HG02798 (cell line): ENCODE measurements around the gene BRI3.

ENCODE experiments used
- ATAC-seq: cut with Tn5 transposase; IDR thresholded peaks from one replicate; pipeline ENCODE4 v1.9.1; 2021; ENCODE audit warnings: mild to moderate bottlenecking; ENCODE audit not compliant: unreplicated experiment, poor library complexity

Gene BRI3

GRCh38 chr7:98280791-98281756 is at the start of gene BRI3:
Gene BRI3, plus strand, starts transcription at chr7:98281686. Its CDS starts 110 bp downstream, at chr7:98281796.
- ATAC-seq, result peak; percentile 83

GRCh38 chr7:98232263-98232585 is 49.3 kb upstream of the BRI3 start:
- ATAC-seq, result no peak

- no peak for ATAC-seq
These were observed 48.7 kb upstream of the BRI3 start for GRCh38 chr7:98232799-98233198.

GRCh38 chr7:98233219-98234070 is 48.0 kb upstream of the BRI3 start:
- no peak for ATAC-seq

GRCh38 chr7:98234429-98235147 is 46.9 kb upstream of the BRI3 start:
- no peak for ATAC-seq

GRCh38 chr7:98235901-98236300 is 45.6 kb upstream of the BRI3 start:
- no peak for ATAC-seq

- ATAC-seq, result no peak
These were observed 44.9 kb upstream of the BRI3 start for GRCh38 chr7:98236355-98237185.

- ATAC-seq, result no peak
These were observed 43.4 kb upstream of the BRI3 start for GRCh38 chr7:98238076-98238475.

- ATAC-seq, result no peak
These were observed 42.5 kb upstream of the BRI3 start for GRCh38 chr7:98238976-98239375.

GRCh38 chr7:98240961-98241673 is 40.4 kb upstream of the BRI3 start:
- no peak for ATAC-seq

GRCh38 chr7:98241674-98242241 is 39.7 kb upstream of the BRI3 start:
- no peak for ATAC-seq

- ATAC-seq, result no peak
These were observed 39.1 kb upstream of the BRI3 start for GRCh38 chr7:98242342-98242741.

- no peak for ATAC-seq
These were observed 38.6 kb upstream of the BRI3 start for GRCh38 chr7:98242934-98243333.

GRCh38 chr7:98244871-98245270 is 36.6 kb upstream of the BRI3 start:
- no peak for ATAC-seq

GRCh38 chr7:98248156-98248555 is 33.3 kb upstream of the BRI3 start:
- ATAC-seq, result no peak

- no peak for ATAC-seq
These were observed 32.4 kb upstream of the BRI3 start for GRCh38 chr7:98249106-98249505.

- peak; percentile 13 for ATAC-seq
These were observed 30.7 kb upstream of the BRI3 start for GRCh38 chr7:98250789-98251188.

- peak; percentile 12 for ATAC-seq
These were observed 30.3 kb upstream of the BRI3 start for GRCh38 chr7:98251231-98251600.
